Mesendoderm (in vitro differentiated cells): ENCODE data around the gene MYH14.
"Not testable (repeated sequence)": the region's sequence is repeated elsewhere in the genome, so short reads cannot be mapped to it uniquely, and the experiment has no call there.

Source experiments
- DNase-seq: peaks from one replicate; pipeline ENCODE4 v3.0.0; 2013
- H2AK5ac ChIP-seq: 2 replicates; pipeline ENCODE4 v1.6.1; 2013; ENCODE audit warnings: low read length, inconsistent platforms
- H2BK120ac ChIP-seq: 2 replicates; pipeline ENCODE4 v1.6.1; 2013; ENCODE audit warnings: low read depth, mild to moderate bottlenecking, low read length, moderate library complexity, mixed read lengths
- H2BK15ac ChIP-seq: replicated peaks from 2 replicates; pipeline ENCODE4 v1.6.1; 2013; ENCODE audit warnings: low read depth, mild to moderate bottlenecking, moderate library complexity
- H2BK5ac ChIP-seq: 2 replicates; pipeline ENCODE4 v1.6.1; 2013; ENCODE audit warnings: low read length, inconsistent platforms
- H3K18ac ChIP-seq: 2 replicates; pipeline ENCODE4 v1.6.1; 2013; ENCODE audit warnings: mild to moderate bottlenecking, low read length, mixed read lengths
- H3K23ac ChIP-seq: one replicate; pipeline ENCODE4 v1.6.1; 2013; ENCODE audit warnings: low read length
- H3K27ac ChIP-seq: 2 replicates; pipeline ENCODE4 v1.5.1; 2013; ENCODE audit warnings: low read depth, mild to moderate bottlenecking, inconsistent platforms, low read length, moderate library complexity
- H3K27me3 ChIP-seq: 2 replicates; pipeline ENCODE4 v1.6.1; 2013; ENCODE audit warnings: low read length, control low read depth, mild to moderate bottlenecking, inconsistent platforms; ENCODE audit not compliant: insufficient read depth, poor library complexity
- H3K36me3 ChIP-seq: 2 replicates; pipeline ENCODE4 v1.6.1; 2013; ENCODE audit warnings: low read length, inconsistent platforms; ENCODE audit not compliant: control insufficient read depth, insufficient read depth
- H3K4ac ChIP-seq: one replicate; pipeline ENCODE4 v1.6.1; 2013; ENCODE audit warnings: low read depth, mild to moderate bottlenecking, low read length, moderate library complexity
- H3K4me1 ChIP-seq: 2 replicates; pipeline ENCODE4 v1.6.1; 2013; ENCODE audit warnings: low read depth, low read length, inconsistent platforms; ENCODE audit not compliant: control insufficient read depth
- H3K4me2 ChIP-seq: 2 replicates; pipeline ENCODE4 v1.6.1; 2013; ENCODE audit warnings: low read length
- H3K4me3 ChIP-seq: 2 replicates; pipeline ENCODE4 v1.5.1; 2013; ENCODE audit warnings: mild to moderate bottlenecking, low read length
- H3K56ac ChIP-seq: one replicate; pipeline ENCODE4 v1.6.1; 2013; ENCODE audit warnings: low read length
- H3K79me1 ChIP-seq: 2 replicates; pipeline ENCODE4 v1.6.1; 2013; ENCODE audit warnings: low read length, inconsistent platforms
- H3K79me2 ChIP-seq: 2 replicates; pipeline ENCODE4 v1.6.1; 2013; ENCODE audit warnings: mild to moderate bottlenecking, low read length; ENCODE audit not compliant: control insufficient read depth, insufficient read depth
- H3K9ac ChIP-seq: 2 replicates; pipeline ENCODE4 v1.6.1; 2013; ENCODE audit warnings: low read length, inconsistent platforms
- H4K5ac ChIP-seq: one replicate; pipeline ENCODE4 v1.6.1; 2013; ENCODE audit warnings: low read length
- H4K8ac ChIP-seq: one replicate; pipeline ENCODE4 v1.6.1; 2013; ENCODE audit warnings: low read depth, mild to moderate bottlenecking, control low read depth, low read length, moderate library complexity
- WGBS: extraction: QIAGEN DNeasy Blood & Tissue Kit; methylation state at CpG from one replicate; pipeline ENCODE4 v1.1.7; 2013; ENCODE audit warnings: low lambda C conversion rate, missing lambda C conversion rate; ENCODE audit not compliant: insufficient coverage; ENCODE audit errors: extremely low coverage; 5-methylcytosine and 5-hydroxymethylcytosine counted together

Gene MYH14

GRCh38 chr19:50230379-50231351 is 27.2 kb downstream of the MYH14 start:
- peak; percentile 68 for DNase-seq
- no CpG with 5 or more reads among the region's 56 CpGs for WGBS
- Histone ChIP-seq H4K8ac (no peak overlapping the region), H3K79me2 (no peaks in the 10 kb centered on the region), H3K18ac (no peak overlapping the region), H3K4me2 (no peak overlapping the region), H2BK5ac (no peak overlapping the region), H3K27me3 (no peaks in the 10 kb centered on the region), H3K4me1 (no peaks in the 10 kb centered on the region), H3K4me3 (no peak overlapping the region), H3K36me3 (no peaks in the 10 kb centered on the region), H3K79me1 (no peaks in the 10 kb centered on the region), H3K27ac (no peak overlapping the region), H2AK5ac (no peak overlapping the region), H4K5ac (no peak overlapping the region), H3K4ac (no peak overlapping the region), H3K56ac (peak overlapping the region; percentile 67), H2BK120ac (no peak overlapping the region), H3K23ac (no peak overlapping the region), H2BK15ac (no peak overlapping the region), H3K9ac (peak overlapping the region; percentile 29)

DNA sequence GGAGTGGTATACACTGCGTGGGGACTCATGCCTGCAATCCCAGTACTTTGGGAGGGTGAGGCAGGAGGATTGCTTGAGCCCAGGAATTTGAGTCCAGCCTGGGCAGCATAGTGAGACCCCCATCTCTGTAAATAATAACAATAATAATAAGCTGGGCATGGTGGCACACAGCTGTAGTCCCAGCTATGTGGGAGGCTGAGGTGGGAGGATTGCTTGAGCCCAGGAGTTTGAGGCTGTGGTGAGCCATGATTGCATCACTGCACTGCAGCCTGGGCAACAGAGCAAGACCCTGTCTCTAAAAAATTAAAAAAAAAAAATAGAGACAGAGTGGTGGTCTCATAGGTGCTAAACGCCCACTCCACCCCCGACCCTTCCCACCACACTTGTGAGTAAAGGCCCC is 28.0 kb downstream of the MYH14 start:
- not testable (repeated sequence) for DNase-seq, H4K5ac ChIP-seq, H2BK15ac ChIP-seq, H2AK5ac ChIP-seq, H2BK120ac ChIP-seq, H3K79me1 ChIP-seq, H3K18ac ChIP-seq, H2BK5ac ChIP-seq, H3K23ac ChIP-seq, H3K9ac ChIP-seq, H3K27me3 ChIP-seq, H3K4ac ChIP-seq, H3K4me1 ChIP-seq, H3K4me2 ChIP-seq, H3K79me2 ChIP-seq, H3K4me3 ChIP-seq, H3K27ac ChIP-seq, H3K36me3 ChIP-seq, H4K8ac ChIP-seq
- H3K56ac ChIP-seq = peak overlapping the region; percentile 67
- WGBS = no CpG with 5 or more reads among the region's 3 CpGs

- Histone ChIP-seq H2BK5ac (no peak overlapping the region), H3K27me3 (no peaks in the 10 kb centered on the region), H3K4me3 (no peak overlapping the region), H3K36me3 (no peaks in the 10 kb centered on the region), H2AK5ac (no peak overlapping the region), H3K18ac (no peak overlapping the region), H3K79me1 (no peaks in the 10 kb centered on the region), H3K4me1 (no peaks in the 10 kb centered on the region), H2BK120ac (no peak overlapping the region), H3K23ac (no peak overlapping the region), H4K5ac (no peak overlapping the region), H3K9ac (no peak overlapping the region), H3K27ac (no peak overlapping the region), H4K8ac (no peak overlapping the region), H3K4ac (no peak overlapping the region), H3K79me2 (no peaks in the 10 kb centered on the region), H3K56ac (no peak overlapping the region), H2BK15ac (no peak overlapping the region), H3K4me2 (no peak overlapping the region)
- WGBS = no CpG with 5 or more reads among the region's 16 CpGs
- no peak for DNase-seq
These were observed 28.4 kb downstream of the MYH14 start for GRCh38 chr19:50231821-50232220.

DNA sequence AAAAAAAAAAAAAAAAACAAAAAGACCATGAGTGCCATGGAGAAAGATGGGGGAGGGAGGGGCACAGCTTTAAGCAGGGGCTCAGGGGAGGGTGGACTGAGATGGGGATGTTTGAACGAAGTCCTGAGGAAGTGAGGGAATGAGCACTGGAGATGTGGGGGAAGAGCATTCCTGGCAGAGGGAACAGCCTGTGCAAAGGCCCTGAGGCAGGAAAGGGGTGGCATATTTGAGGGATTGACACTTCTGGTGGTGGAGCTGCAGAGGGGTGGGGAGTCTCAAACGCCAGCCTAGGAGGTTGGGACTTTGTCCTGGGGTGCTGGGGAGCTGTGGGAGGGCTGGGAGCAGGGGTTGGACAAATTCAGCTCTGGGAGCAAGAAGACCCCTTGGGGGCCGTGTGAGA is 29.2 kb downstream of the MYH14 start:
- H3K4me1 ChIP-seq = no peaks in the 10 kb centered on the region
- no peak overlapping the region for H4K8ac ChIP-seq
- no peak overlapping the region for H2BK15ac ChIP-seq
- H3K4me2 ChIP-seq = no peak overlapping the region
- H3K27ac ChIP-seq = no peak overlapping the region
- H3K23ac ChIP-seq = no peak overlapping the region
- no peak overlapping the region for H2BK120ac ChIP-seq
- H4K5ac ChIP-seq = no peak overlapping the region
- H3K36me3 ChIP-seq = no peaks in the 10 kb centered on the region
- no peak for DNase-seq
- no peaks in the 10 kb centered on the region for H3K27me3 ChIP-seq
- no peaks in the 10 kb centered on the region for H3K79me1 ChIP-seq
- WGBS = no CpG with 5 or more reads among the region's 3 CpGs
- no peak overlapping the region for H3K18ac ChIP-seq
- H3K4ac ChIP-seq = no peak overlapping the region
- H3K56ac ChIP-seq = no peak overlapping the region
- no peak overlapping the region for H3K4me3 ChIP-seq
- no peak overlapping the region for H3K9ac ChIP-seq
- no peak overlapping the region for H2AK5ac ChIP-seq
- no peaks in the 10 kb centered on the region for H3K79me2 ChIP-seq
- no peak overlapping the region for H2BK5ac ChIP-seq

- H2AK5ac ChIP-seq = no peak overlapping the region
- no peak overlapping the region for H3K4me3 ChIP-seq
- no peaks in the 10 kb centered on the region for H3K79me2 ChIP-seq
- no peak overlapping the region for H2BK15ac ChIP-seq
- H2BK120ac ChIP-seq = no peak overlapping the region
- no peak overlapping the region for H4K5ac ChIP-seq
- no peaks in the 10 kb centered on the region for H3K27me3 ChIP-seq
- no peak overlapping the region for H2BK5ac ChIP-seq
- no peak overlapping the region for H3K18ac ChIP-seq
- H4K8ac ChIP-seq = no peak overlapping the region
- H3K79me1 ChIP-seq = no peaks in the 10 kb centered on the region
- H3K4me2 ChIP-seq = no peak overlapping the region
- H3K4ac ChIP-seq = no peak overlapping the region
- no peaks in the 10 kb centered on the region for H3K4me1 ChIP-seq
- H3K56ac ChIP-seq = no peak overlapping the region
- no peak overlapping the region for H3K9ac ChIP-seq
- H3K27ac ChIP-seq = no peak overlapping the region
- no peak overlapping the region for H3K23ac ChIP-seq
- WGBS = no CpG with 5 or more reads among the region's 23 CpGs
- H3K36me3 ChIP-seq = no peaks in the 10 kb centered on the region
- DNase-seq = no peak
These were observed 30.0 kb downstream of the MYH14 start for GRCh38 chr19:50233308-50233910.
